Subcutaneous adipose tissue (tissue), 4 donors: ENCODE data around the gene AGPAT4. TPM values are rescaled to one million over a fixed set of nuclear protein-coding genes. Genes with fewer than 3 reads are reported as not detected.

Source experiments
- total RNA-seq, 4 donors: library from RNA; depleted of rRNA; stranded (reverse); fragments of >200 nt; gene quantifications; one replicate each; pipeline ENCODE4 v1.1.0, GENCODE V29; 2016
- TF ChIP-seq, protein P1 (sequence below): fragments of 450-650 bp; IDR thresholded peaks from one replicate; pipeline ENCODE4 v1.5.1; 2016; ENCODE audit warnings: low read depth, mild to moderate bottlenecking, control low read depth, antibody characterized with exemption, moderate library complexity

Gene AGPAT4, protein sequence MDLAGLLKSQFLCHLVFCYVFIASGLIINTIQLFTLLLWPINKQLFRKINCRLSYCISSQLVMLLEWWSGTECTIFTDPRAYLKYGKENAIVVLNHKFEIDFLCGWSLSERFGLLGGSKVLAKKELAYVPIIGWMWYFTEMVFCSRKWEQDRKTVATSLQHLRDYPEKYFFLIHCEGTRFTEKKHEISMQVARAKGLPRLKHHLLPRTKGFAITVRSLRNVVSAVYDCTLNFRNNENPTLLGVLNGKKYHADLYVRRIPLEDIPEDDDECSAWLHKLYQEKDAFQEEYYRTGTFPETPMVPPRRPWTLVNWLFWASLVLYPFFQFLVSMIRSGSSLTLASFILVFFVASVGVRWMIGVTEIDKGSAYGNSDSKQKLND
- total RNA-seq: 10 to 100 TPM in 1 of 4 donors, 1 to 10 TPM in 3; 5.1 to 18.5 (median 7.6) TPM

DNA sequence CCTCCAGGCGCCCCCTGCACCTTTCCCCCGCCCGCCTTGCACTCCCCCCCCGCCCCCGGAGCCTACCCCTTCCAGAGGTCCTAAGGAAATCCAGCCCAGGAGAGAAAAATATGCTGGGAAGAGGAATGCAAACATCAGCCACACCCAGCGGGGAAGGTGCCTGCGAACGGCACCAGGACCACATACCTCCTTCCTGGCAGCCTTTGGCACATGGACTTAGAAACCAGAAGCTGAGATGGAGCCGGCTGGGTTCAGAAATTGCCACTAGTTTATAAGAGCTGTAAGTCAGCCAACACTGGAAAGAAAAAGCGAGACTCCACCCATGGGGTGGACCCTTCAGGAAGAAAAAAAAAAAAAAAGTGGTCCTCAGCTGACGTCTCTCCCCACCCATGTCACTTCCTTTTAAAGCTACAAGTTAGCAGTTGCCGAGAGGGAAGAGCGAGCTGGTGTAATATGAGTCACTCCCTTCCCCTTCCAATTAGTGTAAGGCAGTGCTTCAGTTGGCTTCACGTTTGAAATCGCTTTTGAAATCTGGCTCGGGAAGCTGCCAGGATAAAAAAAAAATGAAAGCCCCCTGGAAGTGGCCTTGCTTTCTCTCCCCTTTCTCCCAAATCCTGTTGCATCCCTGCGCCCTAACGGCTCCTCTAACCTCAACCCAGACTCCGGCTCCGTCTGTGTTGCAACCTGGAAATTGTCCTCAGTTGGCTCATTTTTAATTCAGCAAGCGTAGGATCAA is at the start of gene AGPAT4:
TSS of gene AGPAT4 (minus strand) at position 310 of the 736 bp plus-strand sequence. CDS start 41,848 bp downstream, outside the sequence.
- TF ChIP-seq, protein P1, sequence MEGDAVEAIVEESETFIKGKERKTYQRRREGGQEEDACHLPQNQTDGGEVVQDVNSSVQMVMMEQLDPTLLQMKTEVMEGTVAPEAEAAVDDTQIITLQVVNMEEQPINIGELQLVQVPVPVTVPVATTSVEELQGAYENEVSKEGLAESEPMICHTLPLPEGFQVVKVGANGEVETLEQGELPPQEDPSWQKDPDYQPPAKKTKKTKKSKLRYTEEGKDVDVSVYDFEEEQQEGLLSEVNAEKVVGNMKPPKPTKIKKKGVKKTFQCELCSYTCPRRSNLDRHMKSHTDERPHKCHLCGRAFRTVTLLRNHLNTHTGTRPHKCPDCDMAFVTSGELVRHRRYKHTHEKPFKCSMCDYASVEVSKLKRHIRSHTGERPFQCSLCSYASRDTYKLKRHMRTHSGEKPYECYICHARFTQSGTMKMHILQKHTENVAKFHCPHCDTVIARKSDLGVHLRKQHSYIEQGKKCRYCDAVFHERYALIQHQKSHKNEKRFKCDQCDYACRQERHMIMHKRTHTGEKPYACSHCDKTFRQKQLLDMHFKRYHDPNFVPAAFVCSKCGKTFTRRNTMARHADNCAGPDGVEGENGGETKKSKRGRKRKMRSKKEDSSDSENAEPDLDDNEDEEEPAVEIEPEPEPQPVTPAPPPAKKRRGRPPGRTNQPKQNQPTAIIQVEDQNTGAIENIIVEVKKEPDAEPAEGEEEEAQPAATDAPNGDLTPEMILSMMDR: no peak

DNA sequence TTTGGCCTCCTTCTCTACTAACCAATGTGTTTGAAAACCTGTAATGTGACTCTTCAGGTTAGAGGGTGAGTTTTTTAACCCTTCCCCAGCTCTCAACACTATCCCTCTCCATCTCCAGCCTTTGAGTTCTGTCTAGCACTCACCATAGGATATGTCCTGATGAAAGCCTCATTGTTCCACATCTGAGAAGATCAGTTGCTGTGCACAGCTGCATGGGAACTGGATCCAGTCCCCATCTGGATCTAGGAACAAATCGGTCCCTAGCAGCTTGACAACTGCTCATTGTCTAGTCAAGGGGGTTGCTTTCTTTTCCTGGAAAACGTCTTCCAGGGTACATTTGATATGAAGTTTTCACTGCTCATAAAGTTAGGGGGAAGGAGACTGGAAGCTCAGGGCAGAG is 45.4 kb upstream of the AGPAT4 start:
- TF ChIP-seq, protein P1: no peak

DNA sequence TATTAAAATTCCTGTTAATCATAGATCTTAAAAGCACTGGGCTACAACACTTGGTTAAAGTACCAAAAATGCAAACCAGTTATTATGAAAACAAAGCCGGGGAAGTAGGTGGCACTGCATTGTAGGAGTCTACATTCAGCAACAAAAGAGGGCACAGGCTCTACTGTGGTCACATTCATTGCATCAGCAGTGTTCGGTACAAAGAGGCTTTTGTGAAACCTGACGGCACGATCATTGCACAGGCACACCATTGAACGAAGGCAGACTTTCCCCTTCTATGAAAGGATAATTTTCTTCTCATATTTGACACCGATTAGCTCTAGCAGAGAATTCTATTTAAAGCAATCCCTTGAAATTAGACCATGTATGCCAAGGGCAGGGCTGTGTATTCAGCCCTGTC is 44.6 kb upstream of the AGPAT4 start:
- TF ChIP-seq, protein P1: no peak

DNA sequence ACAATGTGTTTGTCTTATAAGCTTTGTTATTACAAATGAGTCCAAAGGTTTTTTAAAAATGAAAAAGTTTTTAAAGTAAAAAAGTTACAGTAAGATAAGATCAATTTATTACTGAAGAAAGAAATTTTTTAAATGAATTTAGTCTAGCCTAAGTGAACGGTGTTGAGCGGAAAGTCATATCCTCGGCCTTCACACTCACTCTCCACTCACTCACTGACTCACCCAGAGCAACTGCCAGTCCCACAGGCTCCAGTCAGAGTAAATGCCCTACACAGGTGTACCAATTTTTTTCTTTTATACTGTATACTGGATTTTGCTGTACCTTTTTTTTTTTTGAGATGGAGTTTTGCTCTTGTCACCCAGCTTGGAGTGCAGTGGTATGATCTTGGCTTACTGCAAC is 42.7 kb upstream of the AGPAT4 start:
- TF ChIP-seq, protein P1: no peak

DNA sequence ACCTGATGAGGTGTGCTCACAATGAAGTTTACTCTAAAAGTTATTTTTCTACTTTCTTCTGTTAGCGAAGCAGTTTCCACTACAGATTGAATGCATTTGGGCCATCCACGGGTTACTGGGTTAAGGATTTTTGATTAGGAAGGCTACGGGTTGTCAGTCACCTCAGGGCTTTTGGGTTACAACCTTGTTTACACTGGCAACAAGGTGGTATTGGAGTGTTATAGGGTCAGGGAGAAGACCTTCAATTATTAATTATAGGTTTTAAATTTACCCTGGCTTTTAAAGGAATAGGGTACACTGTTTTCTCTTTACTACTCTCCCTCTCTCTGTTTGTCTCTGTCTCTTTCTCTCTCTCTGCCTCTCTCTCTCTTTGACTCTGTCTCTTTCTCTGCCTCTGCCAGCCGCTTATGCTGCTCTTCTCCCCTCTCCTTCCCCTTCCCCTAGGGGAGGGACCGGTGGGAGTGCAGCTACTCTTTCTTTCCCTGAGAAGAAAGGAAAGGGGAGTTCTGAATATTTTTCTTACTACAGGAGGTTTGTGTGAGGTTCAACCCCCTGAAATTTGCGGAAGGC is 40.2 kb upstream of the AGPAT4 start:
- TF ChIP-seq, protein P1: no peak

DNA sequence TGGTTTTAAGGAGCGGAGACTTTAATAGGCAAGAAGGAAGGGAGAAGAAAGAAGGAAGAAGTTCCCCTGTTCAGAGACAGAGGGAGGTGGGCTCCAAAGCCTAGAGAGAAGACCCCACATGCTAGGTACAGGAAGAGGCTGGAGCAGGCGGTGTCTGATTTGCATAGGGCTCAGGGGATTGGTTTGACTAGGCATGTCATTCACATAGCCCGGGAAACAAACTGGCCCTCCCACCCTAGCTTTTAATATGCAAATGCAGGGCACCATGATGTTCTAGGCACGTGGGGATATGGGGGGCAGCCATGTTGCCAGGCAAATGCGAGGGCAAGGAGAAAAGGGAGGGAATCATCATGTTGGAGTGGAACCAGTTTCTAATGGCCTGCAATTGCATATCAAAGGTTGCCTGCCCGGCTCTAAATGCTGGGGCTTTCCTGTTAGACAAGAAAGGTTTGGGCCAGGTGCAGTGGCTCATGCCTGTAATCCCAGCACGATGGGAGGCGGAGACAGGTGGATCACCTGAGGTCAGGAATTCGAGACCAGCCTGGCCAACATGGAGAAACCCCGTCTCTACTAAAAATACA is 34.3 kb upstream of the AGPAT4 start:
- TF ChIP-seq, protein P1: no peak

DNA sequence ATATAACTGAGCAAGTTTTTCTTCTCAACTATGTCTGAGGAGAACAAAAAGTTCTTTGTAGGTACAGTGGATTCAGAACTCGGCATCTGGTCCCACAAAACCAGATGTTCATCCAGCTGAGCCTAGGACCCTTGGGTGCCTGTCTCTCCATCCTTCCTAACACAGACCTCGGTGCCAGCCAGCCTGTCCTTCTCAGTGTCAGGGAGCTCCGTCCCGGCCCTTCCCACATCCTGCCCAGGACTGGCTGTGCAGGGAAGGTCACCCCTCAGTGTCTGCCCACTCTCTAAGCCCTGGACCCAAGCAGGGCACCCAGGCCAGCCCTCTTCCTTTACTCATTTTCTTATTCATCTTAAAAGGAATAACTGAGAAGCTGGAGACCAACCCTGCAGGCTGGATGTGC is 32.0 kb upstream of the AGPAT4 start:
- TF ChIP-seq, protein P1: no peak
